GM12874 (cell line): ENCODE measurements around the gene RIT1.

ENCODE experiments used
- TF ChIP-seq, protein P1 (sequence below): IDR thresholded peaks from 2 replicates; pipeline ENCODE4 v1.5.1; 2011; ENCODE audit warnings: low read depth, mild to moderate bottlenecking, control low read depth, low read length, moderate library complexity; ENCODE audit not compliant: insufficient read depth

RIT1 gene

GRCh38 chr1:155950829-155951228 is 39.7 kb upstream of the RIT1 start:
- TF ChIP-seq, protein P1, sequence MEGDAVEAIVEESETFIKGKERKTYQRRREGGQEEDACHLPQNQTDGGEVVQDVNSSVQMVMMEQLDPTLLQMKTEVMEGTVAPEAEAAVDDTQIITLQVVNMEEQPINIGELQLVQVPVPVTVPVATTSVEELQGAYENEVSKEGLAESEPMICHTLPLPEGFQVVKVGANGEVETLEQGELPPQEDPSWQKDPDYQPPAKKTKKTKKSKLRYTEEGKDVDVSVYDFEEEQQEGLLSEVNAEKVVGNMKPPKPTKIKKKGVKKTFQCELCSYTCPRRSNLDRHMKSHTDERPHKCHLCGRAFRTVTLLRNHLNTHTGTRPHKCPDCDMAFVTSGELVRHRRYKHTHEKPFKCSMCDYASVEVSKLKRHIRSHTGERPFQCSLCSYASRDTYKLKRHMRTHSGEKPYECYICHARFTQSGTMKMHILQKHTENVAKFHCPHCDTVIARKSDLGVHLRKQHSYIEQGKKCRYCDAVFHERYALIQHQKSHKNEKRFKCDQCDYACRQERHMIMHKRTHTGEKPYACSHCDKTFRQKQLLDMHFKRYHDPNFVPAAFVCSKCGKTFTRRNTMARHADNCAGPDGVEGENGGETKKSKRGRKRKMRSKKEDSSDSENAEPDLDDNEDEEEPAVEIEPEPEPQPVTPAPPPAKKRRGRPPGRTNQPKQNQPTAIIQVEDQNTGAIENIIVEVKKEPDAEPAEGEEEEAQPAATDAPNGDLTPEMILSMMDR = no peak

- TF ChIP-seq, protein P1 = no peak
Observed at GRCh38 chr1:155947741-155948140, 36.6 kb upstream of the RIT1 start.

DNA sequence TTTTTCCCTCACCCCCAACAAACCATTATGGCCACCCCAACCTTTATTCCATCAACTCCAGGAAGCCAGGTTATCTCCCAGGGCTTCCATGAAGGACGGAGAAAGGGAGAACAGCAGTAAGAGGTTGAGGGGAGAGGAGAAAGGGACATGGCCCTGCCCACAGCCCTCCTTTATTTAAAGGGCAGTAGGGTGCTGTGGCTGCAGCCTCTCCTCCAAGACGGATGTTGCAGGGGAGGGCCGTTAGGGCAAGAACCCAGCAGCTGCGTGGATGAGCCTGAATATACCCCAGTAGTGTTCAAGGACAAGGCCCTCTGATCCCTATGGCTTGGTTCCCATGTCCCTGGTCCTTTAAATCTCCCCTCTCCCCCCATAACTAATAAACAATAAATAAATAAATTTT is 36.1 kb upstream of the RIT1 start:
- TF ChIP-seq, protein P1 = no peak

DNA sequence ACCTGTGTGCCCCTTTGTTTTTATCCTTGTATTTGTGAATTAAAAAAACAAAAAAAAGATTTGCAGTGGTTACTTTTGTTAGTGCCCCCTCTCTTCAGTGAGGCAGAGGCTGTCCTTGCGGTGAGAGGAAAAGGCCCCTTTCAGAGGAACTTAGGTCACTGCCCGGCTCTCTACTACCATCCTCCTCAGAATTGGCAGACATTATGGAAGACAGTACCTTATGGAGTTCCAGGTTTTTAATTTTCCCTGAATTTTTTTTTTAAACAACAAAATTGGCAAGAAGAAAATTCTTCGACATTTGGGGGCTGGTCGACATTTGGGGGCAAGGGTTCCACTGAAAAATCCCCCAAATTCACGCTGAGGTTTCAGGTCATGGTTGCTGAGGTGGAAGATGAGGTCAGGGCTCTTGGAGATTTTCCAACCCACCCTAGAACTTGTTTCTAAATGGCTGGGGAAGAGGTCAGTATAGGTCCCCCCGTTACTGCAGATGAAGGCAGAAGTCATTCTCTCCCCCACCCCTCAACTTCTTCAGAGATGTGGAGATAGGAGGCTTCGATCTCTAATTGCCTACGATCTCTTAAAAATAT is 35.6 kb upstream of the RIT1 start:
- TF ChIP-seq, protein P1 = no peak

- TF ChIP-seq, protein P1 = no peak
Observed at GRCh38 chr1:155944444-155944799, 33.3 kb upstream of the RIT1 start.

GRCh38 chr1:155942578-155943141 is 31.5 kb upstream of the RIT1 start:
- TF ChIP-seq, protein P1 = no peak

DNA sequence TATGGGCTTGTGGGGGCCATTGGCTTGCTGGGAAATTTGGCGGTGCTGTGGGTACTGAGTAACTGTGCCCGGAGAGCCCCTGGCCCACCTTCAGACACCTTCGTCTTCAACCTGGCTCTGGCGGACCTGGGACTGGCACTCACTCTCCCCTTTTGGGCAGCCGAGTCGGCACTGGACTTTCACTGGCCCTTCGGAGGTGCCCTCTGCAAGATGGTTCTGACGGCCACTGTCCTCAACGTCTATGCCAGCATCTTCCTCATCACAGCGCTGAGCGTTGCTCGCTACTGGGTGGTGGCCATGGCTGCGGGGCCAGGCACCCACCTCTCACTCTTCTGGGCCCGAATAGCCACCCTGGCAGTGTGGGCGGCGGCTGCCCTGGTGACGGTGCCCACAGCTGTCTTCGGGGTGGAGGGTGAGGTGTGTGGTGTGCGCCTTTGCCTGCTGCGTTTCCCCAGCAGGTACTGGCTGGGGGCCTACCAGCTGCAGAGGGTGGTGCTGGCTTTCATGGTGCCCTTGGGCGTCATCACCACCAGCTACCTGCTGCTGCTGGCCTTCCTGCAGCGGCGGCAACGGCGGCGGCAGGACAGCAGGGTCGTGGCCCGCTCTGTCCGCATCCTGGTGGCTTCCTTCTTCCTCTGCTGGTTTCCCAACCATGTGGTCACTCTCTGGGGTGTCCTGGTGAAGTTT is 30.8 kb upstream of the RIT1 start:
- TF ChIP-seq, protein P1 = no peak
